Stimulated activated naive CD8-positive, alpha-beta T cell treated with anti-CD3 and anti-CD28 coated beads, Interleukin-15, amount 100 ng/mL, for 72 hours (primary cell): ENCODE measurements around the gene GPSM3.
A peak's percentile ranks its signal among the peaks of the same experiment; 100 is the strongest.
"Not testable (repeated sequence)": the region's sequence is repeated elsewhere in the genome, so short reads cannot be mapped to it uniquely, and the experiment has no call there.

Experiments used
- ATAC-seq: fragments of 150-1000 bp; cut with Tn5 transposase; 2 replicates; pipeline ENCODE4 v1.10.0; 2021; ENCODE audit warnings: mild to moderate bottlenecking, moderate library complexity
- DNase-seq, 2 donors: peaks; one replicate each; pipeline ENCODE4 v3.0.0; 2021 to 2022
- H3K27ac Mint-ChIP-seq, 2 donors: one replicate each; pipeline ENCODE4 v1.8.0; 2022; ENCODE audit warnings: mild to moderate bottlenecking in 2 of 2, mixed read lengths in 2 of 2, moderate library complexity in 2 of 2
- H3K27me3 Mint-ChIP-seq: one replicate; pipeline ENCODE4 v1.8.0; 2022; ENCODE audit warnings: mixed read lengths
- H3K4me1 Mint-ChIP-seq: one replicate; pipeline ENCODE4 v1.8.0; 2022; ENCODE audit warnings: mild to moderate bottlenecking, mixed read lengths
- H3K4me3 Mint-ChIP-seq, 2 donors: one replicate each; pipeline ENCODE4 v1.8.0; 2022; ENCODE audit warnings: mild to moderate bottlenecking in 2 of 2, mixed read lengths in 2 of 2, moderate library complexity in 1 of 2
- H3K9me3 Mint-ChIP-seq, 2 donors: one replicate each; pipeline ENCODE4 v1.8.0; 2022; ENCODE audit warnings: mixed read lengths in 2 of 2

The GPSM3 gene

GRCh38 chr6:32212076-32212760 lies 19.8 kb upstream of the GPSM3 start:
- ATAC-seq (no peak), DNase-seq (no peak)
- Mint-ChIP-seq H3K27ac (no peak overlapping the region), H3K9me3 (no peaks in the 10 kb centered on the region), H3K4me3 (no peak overlapping the region), H3K4me1 (no peaks in the 10 kb centered on the region), H3K27me3 (no peaks in the 10 kb centered on the region)

- not testable (repeated sequence) for H3K27ac Mint-ChIP-seq, ATAC-seq, H3K4me1 Mint-ChIP-seq, H3K9me3 Mint-ChIP-seq, H3K27me3 Mint-ChIP-seq, DNase-seq, H3K4me3 Mint-ChIP-seq
Measured at GRCh38 chr6:32211432-32211831, 19.0 kb upstream of the GPSM3 start.

GRCh38 chr6:32210191-32210601 lies 17.8 kb upstream of the GPSM3 start:
- no peak for ATAC-seq
- Mint-ChIP-seq H3K9me3 (no peaks in the 10 kb centered on the region), H3K4me3 (no peak overlapping the region), H3K27me3 (no peaks in the 10 kb centered on the region), H3K4me1 (no peaks in the 10 kb centered on the region), H3K27ac (no peak overlapping the region)
- no peak for DNase-seq

GRCh38 chr6:32208996-32209395 lies 16.6 kb upstream of the GPSM3 start:
- Mint-ChIP-seq H3K27ac (no peak overlapping the region), H3K9me3 (no peaks in the 10 kb centered on the region), H3K27me3 (no peaks in the 10 kb centered on the region), H3K4me3 (no peak overlapping the region), H3K4me1 (no peaks in the 10 kb centered on the region)
- no peak for DNase-seq
- ATAC-seq = no peak

GRCh38 chr6:32204268-32204715 lies 11.8 kb upstream of the GPSM3 start:
- H3K4me1 Mint-ChIP-seq = no peaks in the 10 kb centered on the region
- no peak overlapping the region for H3K4me3 Mint-ChIP-seq
- no peak overlapping the region for H3K27ac Mint-ChIP-seq
- H3K9me3 Mint-ChIP-seq = no peaks in the 10 kb centered on the region
- DNase-seq (no peak), ATAC-seq (no peak)
- no peaks in the 10 kb centered on the region for H3K27me3 Mint-ChIP-seq

- H3K4me1 Mint-ChIP-seq = no peaks in the 10 kb centered on the region
- no peak overlapping the region for H3K4me3 Mint-ChIP-seq
- no peak overlapping the region for H3K27ac Mint-ChIP-seq
- H3K9me3 Mint-ChIP-seq = no peaks in the 10 kb centered on the region
- H3K27me3 Mint-ChIP-seq = no peaks in the 10 kb centered on the region
- DNase-seq (no peak), ATAC-seq (no peak)
Measured at GRCh38 chr6:32203426-32204267, 11.2 kb upstream of the GPSM3 start.

GRCh38 chr6:32202186-32202585 lies 9.7 kb upstream of the GPSM3 start:
- H3K27me3 Mint-ChIP-seq = no peaks in the 10 kb centered on the region
- H3K27ac Mint-ChIP-seq = peak overlapping the region in 1 of 2 donors; percentile 9
- DNase-seq = no peak
- H3K4me3 Mint-ChIP-seq = no peak overlapping the region
- H3K4me1 Mint-ChIP-seq = peaks cover 2% of the 10 kb centered on the region
- H3K9me3 Mint-ChIP-seq = no peaks in the 10 kb centered on the region
- no peak for ATAC-seq

GRCh38 chr6:32200711-32201475 lies 8.4 kb upstream of the GPSM3 start:
- Mint-ChIP-seq H3K27ac (no peak overlapping the region), H3K27me3 (no peaks in the 10 kb centered on the region), H3K4me3 (no peak overlapping the region), H3K4me1 (peaks cover 8% of the 10 kb centered on the region), H3K9me3 (no peaks in the 10 kb centered on the region)
- ATAC-seq = no peak
- no peak for DNase-seq

GRCh38 chr6:32198866-32199265 lies 6.4 kb upstream of the GPSM3 start:
- Mint-ChIP-seq H3K4me1 (peaks cover 24% of the 10 kb centered on the region), H3K9me3 (no peaks in the 10 kb centered on the region), H3K4me3 (no peak overlapping the region), H3K27ac (peak overlapping the region in 1 of 2 donors; percentile 13), H3K27me3 (no peaks in the 10 kb centered on the region)
- ATAC-seq (no peak), DNase-seq (no peak)

GRCh38 chr6:32198345-32198696 lies 5.9 kb upstream of the GPSM3 start:
- no peak for ATAC-seq
- no peak overlapping the region for H3K27ac Mint-ChIP-seq

GRCh38 chr6:32196682-32197616 lies 4.5 kb upstream of the GPSM3 start:
- Mint-ChIP-seq H3K27ac (peak overlapping the region; percentile 98 to 99), H3K4me3 (peak overlapping the region; percentile 97 to 98), H3K9me3 (no peaks in the 10 kb centered on the region), H3K4me1 (peaks cover 37% of the 10 kb centered on the region), H3K27me3 (no peaks in the 10 kb centered on the region)
- DNase-seq = no peak
- no peak for ATAC-seq

More at GRCh38 chr6:32198345-32198696, 5.9 kb upstream of the GPSM3 start:
- no peak overlapping the region for H3K4me3 Mint-ChIP-seq
- H3K4me1 Mint-ChIP-seq = peaks cover 29% of the 10 kb centered on the region
- DNase-seq = no peak
- H3K27me3 Mint-ChIP-seq = no peaks in the 10 kb centered on the region
- H3K9me3 Mint-ChIP-seq = no peaks in the 10 kb centered on the region

GRCh38 chr6:32195902-32196681 lies 3.6 kb upstream of the GPSM3 start:
- Mint-ChIP-seq H3K9me3 (no peaks in the 10 kb centered on the region), H3K27ac (peak overlapping the region; percentile 98 to 99), H3K27me3 (no peaks in the 10 kb centered on the region), H3K4me3 (peak overlapping the region; percentile 97 to 98), H3K4me1 (peaks cover 40% of the 10 kb centered on the region)
- ATAC-seq (peak; percentile 90), DNase-seq (peak; percentile 51 to 75)

GRCh38 chr6:32195652-32195901 lies 3.1 kb upstream of the GPSM3 start:
- peak; percentile 89 for ATAC-seq
- peaks cover 42% of the 10 kb centered on the region for H3K4me1 Mint-ChIP-seq
- peak overlapping the region; percentile 97 to 98 for H3K4me3 Mint-ChIP-seq
- DNase-seq = peak; percentile 100
- no peaks in the 10 kb centered on the region for H3K27me3 Mint-ChIP-seq
- H3K27ac Mint-ChIP-seq = peak overlapping the region; percentile 92 to 98
- no peaks in the 10 kb centered on the region for H3K9me3 Mint-ChIP-seq

GRCh38 chr6:32194825-32195651 lies 2.6 kb upstream of the GPSM3 start:
- peak; percentile 8 for ATAC-seq
- Mint-ChIP-seq H3K27ac (peak overlapping the region; percentile 74 to 92), H3K4me3 (peak overlapping the region; percentile 97 to 98), H3K4me1 (peaks cover 42% of the 10 kb centered on the region), H3K27me3 (no peaks in the 10 kb centered on the region), H3K9me3 (no peaks in the 10 kb centered on the region)
- peak in 1 of 2 donors; percentile 46 for DNase-seq
